ENCODE measurements around the gene IFRD1.
"Not testable (repeated sequence)": the region's sequence is repeated elsewhere in the genome, so short reads cannot be mapped to it uniquely, and the experiment has no call there.

The IFRD1 gene

DNA sequence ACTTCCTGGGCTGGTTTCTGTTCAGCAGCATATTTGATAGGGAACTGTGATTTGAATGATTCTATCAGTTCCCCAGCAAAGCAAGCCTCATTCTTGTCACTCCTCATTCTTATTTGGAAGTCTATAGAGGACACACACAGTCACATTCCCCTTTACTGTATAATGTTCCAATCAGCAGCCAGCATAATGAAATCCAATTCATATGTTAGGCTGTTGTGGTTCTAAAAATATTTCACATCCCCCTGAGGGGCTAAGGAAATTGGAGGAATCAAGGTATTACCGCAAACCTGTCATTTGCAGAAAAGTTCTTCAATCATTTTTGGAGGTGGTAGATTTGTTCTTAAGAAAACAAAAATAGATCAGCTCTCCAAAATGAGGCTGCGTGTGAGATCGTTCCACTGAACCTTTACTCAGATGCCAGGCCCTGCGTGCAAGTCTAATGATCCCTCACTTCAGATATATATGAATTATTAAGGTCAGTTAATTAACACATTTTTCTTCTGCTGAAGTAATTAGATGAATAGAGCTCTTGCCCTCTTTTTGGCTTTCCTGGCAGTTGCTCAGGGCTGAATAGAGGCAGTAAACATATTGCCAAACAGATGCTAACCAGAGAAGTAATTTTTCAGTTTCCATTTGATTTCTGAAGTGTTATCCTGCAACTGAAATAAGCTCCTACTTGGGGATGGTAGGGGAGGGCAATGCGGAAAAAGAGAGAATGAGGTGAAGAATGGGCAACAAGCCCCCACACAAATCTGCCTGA, 62.4 kb downstream of the IFRD1 start:
- DNase-seq, result no peak

DNA sequence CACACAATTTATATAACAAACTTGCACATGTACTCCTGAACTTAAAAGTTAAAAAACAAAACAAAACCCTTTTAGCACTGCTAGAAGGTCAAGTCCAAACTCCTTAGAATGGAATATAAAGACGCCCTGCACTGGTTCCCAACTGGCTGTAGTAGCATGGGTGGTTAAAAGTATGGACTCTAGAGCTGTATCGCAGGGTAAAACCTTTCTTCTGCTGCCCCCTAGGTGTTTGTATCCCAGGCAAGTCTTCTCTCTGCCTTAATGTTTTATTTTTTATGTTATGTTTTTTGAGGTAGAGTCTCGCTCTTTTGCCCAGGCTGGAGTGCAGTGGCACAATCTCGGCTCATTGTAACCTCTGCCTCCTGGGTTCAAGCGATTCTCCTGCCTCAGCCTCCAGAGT, 65.7 kb downstream of the IFRD1 start:
- DNase-seq, result no peak

DNA sequence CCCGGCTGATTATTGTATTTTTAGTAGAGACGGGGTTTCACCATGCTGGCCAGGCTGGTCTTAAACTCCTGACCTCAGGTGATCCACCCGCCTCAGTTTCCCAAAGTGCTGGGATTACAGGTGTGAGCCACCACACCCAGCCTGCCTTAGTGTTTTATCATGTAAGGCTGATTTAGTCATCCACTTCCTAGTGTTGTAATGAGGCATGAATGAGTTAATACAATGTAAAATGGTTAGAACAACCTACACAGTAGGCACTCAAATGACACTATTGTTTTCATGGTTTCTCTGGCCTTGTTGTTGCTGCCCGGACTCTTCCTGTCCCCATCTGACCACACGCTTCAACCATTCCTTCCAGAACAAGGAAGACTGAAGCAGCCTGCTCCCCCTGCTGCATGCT, 66.2 kb downstream of the IFRD1 start:
- DNase-seq, result not testable (repeated sequence)

DNA sequence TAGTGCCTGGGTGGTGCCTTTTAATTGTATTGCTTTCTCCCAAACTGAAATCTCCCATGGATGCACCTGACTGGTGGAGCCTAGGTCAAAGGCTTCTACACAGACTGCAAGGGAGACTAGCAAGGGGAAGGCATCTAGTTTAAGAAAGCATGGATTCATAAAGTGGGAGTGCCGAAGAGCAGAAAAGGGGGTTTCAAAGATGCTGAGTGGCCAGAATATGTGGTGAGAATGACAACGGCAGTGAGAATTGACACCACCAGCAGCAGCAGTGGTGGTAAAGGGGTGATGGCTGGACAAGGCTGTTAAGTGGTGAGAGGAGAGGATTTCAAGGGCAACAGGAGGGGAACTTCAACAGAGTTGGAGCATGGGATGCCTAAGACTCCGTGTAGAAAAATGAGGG, 67.2 kb downstream of the IFRD1 start:
- DNase-seq, result no peak

DNA sequence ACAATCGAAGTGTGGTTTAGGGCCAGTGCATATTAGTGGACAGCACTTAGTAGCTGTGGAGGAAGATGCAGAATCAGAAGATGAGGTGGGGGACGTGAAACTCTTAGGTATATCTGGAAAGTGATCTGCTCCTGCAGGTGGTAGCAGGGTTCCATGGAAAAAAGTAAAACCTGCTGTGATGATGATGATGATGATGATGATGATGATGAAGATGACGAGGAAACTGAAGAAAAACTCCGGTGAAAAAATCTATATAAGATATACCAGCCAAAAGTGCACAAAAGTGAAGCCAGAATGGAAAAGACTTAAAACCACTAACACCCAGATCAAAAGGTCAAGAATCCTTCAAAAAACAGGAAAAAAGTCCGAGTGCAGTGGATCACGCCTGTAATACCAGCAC, 70.5 kb downstream of the IFRD1 start:
- DNase-seq, result no peak

DNA sequence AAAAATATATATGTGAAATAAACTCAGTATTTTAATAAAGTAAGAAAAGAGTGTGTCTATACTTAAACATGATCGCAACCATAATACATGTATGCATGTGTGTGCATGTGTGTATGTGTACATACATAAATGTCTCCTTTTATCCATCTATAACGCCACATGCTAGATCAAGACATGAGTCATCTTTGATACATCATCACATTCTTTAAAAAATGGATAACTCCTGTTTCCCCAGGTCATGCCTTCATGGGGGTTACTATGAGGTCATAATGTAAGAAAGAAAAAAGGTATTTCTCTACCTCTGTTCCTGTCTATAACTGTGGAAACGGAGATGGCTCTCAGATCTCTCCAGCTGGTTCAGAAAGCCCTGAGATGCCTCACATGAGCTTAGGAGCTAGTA, 71.7 kb downstream of the IFRD1 start:
- no peak for DNase-seq

DNA sequence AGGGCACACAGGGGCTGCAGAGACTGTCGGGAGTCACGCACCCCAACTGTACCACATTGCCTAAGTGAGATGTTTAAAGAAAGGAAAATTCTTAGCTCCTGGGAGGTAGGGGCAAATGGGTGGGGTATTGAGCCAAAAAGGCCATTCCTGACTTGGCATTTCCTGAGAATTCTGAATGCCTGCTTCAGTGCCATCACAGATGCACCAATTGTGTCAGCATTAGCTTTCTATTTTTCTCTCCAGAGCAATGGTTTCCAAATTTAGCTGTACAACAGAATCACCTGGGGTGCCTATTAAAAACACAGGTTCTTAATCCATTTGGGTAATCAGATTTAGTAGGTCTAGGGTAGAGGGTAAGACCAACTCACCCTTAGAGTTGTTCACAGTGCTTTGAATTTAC, 73.6 kb downstream of the IFRD1 start:
- no peak for DNase-seq
